HepG2 (cell line): ENCODE measurements around the gene JAGN1. TPM values are rescaled to one million over a fixed set of nuclear protein-coding genes. Genes with fewer than 3 reads are reported as not detected.

Experiments used
- AKAP8 ChIP-seq: sonication (generic); formaldehyde crosslinking; IDR thresholded peaks from 2 replicates; pipeline ENCODE4 v1.5.1; 2020; ENCODE audit warnings: mild to moderate bottlenecking, missing genetic modification reagents
- ARNTL ChIP-seq: sonication (generic); formaldehyde crosslinking; IDR thresholded peaks from 2 replicates; pipeline ENCODE4 v1.4.0; 2020; ENCODE audit warnings: mild to moderate bottlenecking, missing genetic modification reagents
- CCDC6 ChIP-seq: sonication (generic); formaldehyde crosslinking; IDR thresholded peaks from 2 replicates; pipeline ENCODE4 v1.8.1; 2022; ENCODE audit warnings: mild to moderate bottlenecking, missing genetic modification reagents, moderate library complexity
- HINFP ChIP-seq: sonication (generic); formaldehyde crosslinking; IDR thresholded peaks from 2 replicates; pipeline ENCODE4 v1.4.0; 2020; ENCODE audit warnings: low read depth, mild to moderate bottlenecking, missing genetic modification reagents
- HNRNPL ChIP-seq: fragments of 200-400 bp; formaldehyde crosslinking; IDR thresholded peaks from 2 replicates; pipeline ENCODE4 v1.6.1; 2017; ENCODE audit warnings: mild to moderate bottlenecking, low read depth, low read length
- HOXA5 ChIP-seq: sonication (generic); formaldehyde crosslinking; IDR thresholded peaks from 2 replicates; pipeline ENCODE4 v1.4.0; 2020; ENCODE audit warnings: missing genetic modification reagents
- IRF1 ChIP-seq: sonication (generic); formaldehyde crosslinking; IDR thresholded peaks from 2 replicates; pipeline ENCODE4 v1.4.0; 2020; ENCODE audit warnings: low read depth, mild to moderate bottlenecking, missing genetic modification reagents
- KDM3A ChIP-seq: IDR thresholded peaks from 2 replicates; pipeline ENCODE4 v1.6.1; 2018; ENCODE audit warnings: low read depth, missing compliant biosample characterization
- MEIS2 ChIP-seq: sonication (generic); formaldehyde crosslinking; IDR thresholded peaks from 2 replicates; pipeline ENCODE4 v1.9.0; 2021; ENCODE audit warnings: mild to moderate bottlenecking, missing genetic modification reagents
- PBX2 ChIP-seq: IDR thresholded peaks from 2 replicates; pipeline ENCODE4 v1.6.1; 2016; ENCODE audit warnings: control low read depth
- RBM39 ChIP-seq: fragments of 200-400 bp; formaldehyde crosslinking; IDR thresholded peaks from one replicate; pipeline ENCODE4 v1.6.1; 2018; ENCODE audit warnings: antibody characterized with exemption, mild to moderate bottlenecking, low read depth, low read length; ENCODE audit not compliant: poor library complexity, severe bottlenecking
- REPIN1 ChIP-seq: sonication (generic); formaldehyde crosslinking; IDR thresholded peaks from 2 replicates; pipeline ENCODE4 v1.8.0; 2022; ENCODE audit warnings: missing genetic modification reagents, low read depth, mild to moderate bottlenecking, borderline replicate concordance
- ZNF567 ChIP-seq: sonication (generic); formaldehyde crosslinking; IDR thresholded peaks from 2 replicates; pipeline ENCODE4 v1.8.1; 2023; ENCODE audit warnings: mild to moderate bottlenecking, missing genetic modification reagents, borderline replicate concordance
- ZNF687 ChIP-seq: sonication (generic); formaldehyde crosslinking; IDR thresholded peaks from 2 replicates; pipeline ENCODE4 v1.5.1; 2020; ENCODE audit warnings: mild to moderate bottlenecking, missing genetic modification reagents, moderate library complexity
- ZSCAN21 ChIP-seq: sonication (generic); formaldehyde crosslinking; IDR thresholded peaks from 2 replicates; pipeline ENCODE4 v1.8.0; 2022; ENCODE audit warnings: mild to moderate bottlenecking, missing genetic modification reagents, moderate library complexity, borderline replicate concordance
- polyA plus RNA-seq, 8 experiments: library from polyadenylated mRNA; depleted of rRNA in 3 of 8; stranded (reverse) in 7 of 8; unstranded in 1 of 8; fragments of >200 nt; fragmentation: Illumina TruSeq in 4 of 8; extraction: Trizol in 4 of 8; gene quantifications; 2 replicates each; pipeline versions ENCODE4 v1.2.1 to v1.2.3, GENCODE V29; 2011 to 2016; ENCODE audit warnings: low read depth in 4 of 8, missing spikeins in 1 of 8, mixed read lengths in 1 of 8; ENCODE audit not compliant: insufficient read depth in 1 of 8
- total RNA-seq, 5 experiments: library from RNA; depleted of rRNA; stranded (reverse); fragments of >200 nt; fragmentation: Illumina TruSeq; extraction: Trizol; gene quantifications; 2 replicates each; pipeline ENCODE4 v1.2.3, GENCODE V29; 2016; ENCODE audit warnings: low read depth in 1 of 5
- TF ChIP-seq, protein P1 (sequence below): sonication (generic); formaldehyde crosslinking; IDR thresholded peaks from 2 replicates; pipeline ENCODE4 v1.4.0; 2020; ENCODE audit warnings: mild to moderate bottlenecking, missing genetic modification reagents
- TF ChIP-seq, protein P2 (sequence below): sonication (generic); formaldehyde crosslinking; IDR thresholded peaks from 2 replicates; pipeline ENCODE4 v1.4.0; 2020; ENCODE audit warnings: missing genetic modification reagents

JAGN1 gene
- total and polyA plus RNA-seq, 2 of the 13 experiments (the other 11 are each of a cell fraction or from before 2014, with no cell fraction given), result 49.9 to 50.9 TPM

DNA sequence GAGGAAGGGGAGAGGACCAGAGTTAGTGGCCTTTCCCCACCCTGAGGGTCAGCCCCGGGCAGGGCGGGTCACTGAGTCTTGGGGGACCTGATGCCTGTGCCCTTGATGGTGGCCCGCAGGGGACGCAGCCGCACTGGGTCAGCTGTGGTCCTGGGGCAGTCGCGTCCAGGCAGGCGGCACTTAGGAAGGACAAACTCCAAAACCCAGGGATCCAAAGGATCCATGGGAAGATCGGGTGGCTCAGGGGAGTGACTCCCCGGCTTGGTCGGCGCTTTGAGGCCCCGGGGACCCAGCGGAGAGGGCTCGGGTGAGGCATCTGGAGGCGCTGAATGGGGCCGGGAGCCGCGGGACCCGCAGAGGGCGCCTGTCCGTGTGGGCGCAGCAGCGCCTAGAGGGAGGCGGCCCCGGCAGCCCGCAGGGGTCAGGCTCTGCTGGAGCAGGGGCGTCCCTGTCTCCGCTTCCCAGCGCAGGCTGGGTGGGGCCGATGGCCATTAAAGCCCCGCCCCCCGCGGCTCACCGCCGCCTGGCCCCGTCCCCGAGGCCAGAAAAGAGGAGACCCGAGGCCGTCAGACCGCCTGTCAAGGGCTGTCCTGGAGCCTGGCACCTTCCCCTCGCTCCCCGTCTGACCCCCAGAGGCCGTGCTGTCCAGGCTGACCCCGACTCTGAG, 27.9 kb upstream of the JAGN1 start (continued):
- TF ChIP-seq, protein P1, sequence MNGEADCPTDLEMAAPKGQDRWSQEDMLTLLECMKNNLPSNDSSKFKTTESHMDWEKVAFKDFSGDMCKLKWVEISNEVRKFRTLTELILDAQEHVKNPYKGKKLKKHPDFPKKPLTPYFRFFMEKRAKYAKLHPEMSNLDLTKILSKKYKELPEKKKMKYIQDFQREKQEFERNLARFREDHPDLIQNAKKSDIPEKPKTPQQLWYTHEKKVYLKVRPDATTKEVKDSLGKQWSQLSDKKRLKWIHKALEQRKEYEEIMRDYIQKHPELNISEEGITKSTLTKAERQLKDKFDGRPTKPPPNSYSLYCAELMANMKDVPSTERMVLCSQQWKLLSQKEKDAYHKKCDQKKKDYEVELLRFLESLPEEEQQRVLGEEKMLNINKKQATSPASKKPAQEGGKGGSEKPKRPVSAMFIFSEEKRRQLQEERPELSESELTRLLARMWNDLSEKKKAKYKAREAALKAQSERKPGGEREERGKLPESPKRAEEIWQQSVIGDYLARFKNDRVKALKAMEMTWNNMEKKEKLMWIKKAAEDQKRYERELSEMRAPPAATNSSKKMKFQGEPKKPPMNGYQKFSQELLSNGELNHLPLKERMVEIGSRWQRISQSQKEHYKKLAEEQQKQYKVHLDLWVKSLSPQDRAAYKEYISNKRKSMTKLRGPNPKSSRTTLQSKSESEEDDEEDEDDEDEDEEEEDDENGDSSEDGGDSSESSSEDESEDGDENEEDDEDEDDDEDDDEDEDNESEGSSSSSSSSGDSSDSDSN (CRISPR knock-in tag), result peak; percentile 97
- TF ChIP-seq AKAP8 (CRISPR knock-in tag), result 0 out of 2 replicates have a peak, but pooled peaks have one; percentile 26
- TF ChIP-seq HNRNPL, result peak; percentile 56; the same call in 1 of the 2 replicates
- peak; percentile 65; the same call in 1 of the 2 replicates for TF ChIP-seq ZSCAN21
- TF ChIP-seq ARNTL (CRISPR knock-in tag), result no peak
- TF ChIP-seq MEIS2 (CRISPR knock-in tag), result 0 out of 2 replicates have a peak, but pooled peaks have one; percentile 30
- 0 out of 2 replicates have a peak, but pooled peaks have one; percentile 43 for TF ChIP-seq HINFP (CRISPR knock-in tag)
- TF ChIP-seq CCDC6, result 0 out of 2 replicates have a peak, but pooled peaks have one; percentile 71
- TF ChIP-seq RBM39, result peak; percentile 45
- TF ChIP-seq IRF1 (CRISPR knock-in tag), result 0 out of 2 replicates have a peak, but pooled peaks have one; percentile 22
- TF ChIP-seq ZNF567 (CRISPR knock-in tag), result 0 out of 2 replicates have a peak, but pooled peaks have one; percentile 53
- TF ChIP-seq REPIN1 (CRISPR knock-in tag), result 0 out of 2 replicates have a peak, but pooled peaks have one; percentile 22
- peak; percentile 88 for TF ChIP-seq KDM3A (CRISPR knock-in tag)
- TF ChIP-seq, protein P2, sequence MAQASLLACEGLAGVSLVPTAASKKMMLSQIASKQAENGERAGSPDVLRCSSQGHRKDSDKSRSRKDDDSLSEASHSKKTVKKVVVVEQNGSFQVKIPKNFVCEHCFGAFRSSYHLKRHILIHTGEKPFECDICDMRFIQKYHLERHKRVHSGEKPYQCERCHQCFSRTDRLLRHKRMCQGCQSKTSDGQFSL, result 0 out of 2 replicates have a peak, but pooled peaks have one; percentile 32
- TF ChIP-seq HOXA5, result peak; percentile 31; the same call in 1 of the 2 replicates
- TF ChIP-seq ZNF687 (CRISPR knock-in tag), result peak; percentile 83
- no peak for TF ChIP-seq PBX2 (CRISPR knock-in tag)
